ENCODE measurements around the gene AKAP7. TPM values are rescaled to one million over a fixed set of nuclear protein-coding genes. Genes with fewer than 3 reads are reported as not detected.

AKAP7 gene
- total RNA-seq, 4 donors from 2014 or later, result 2.2 to 5.7 (median 3.1) TPM

DNA sequence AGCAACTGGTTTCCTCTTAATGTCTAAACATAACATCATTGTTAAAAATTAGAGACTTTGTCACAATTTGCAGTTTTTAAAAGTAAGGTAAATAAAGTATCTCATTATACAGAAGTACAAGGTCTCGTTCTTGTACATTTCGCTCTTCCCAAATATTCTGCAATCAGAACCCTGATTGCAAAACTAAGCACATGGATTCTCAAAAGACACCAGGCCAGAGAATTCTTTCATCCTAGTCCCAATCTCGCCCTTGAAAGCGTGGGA, 355 bp upstream of the AKAP7 start:
- TF ChIP-seq, protein P1, sequence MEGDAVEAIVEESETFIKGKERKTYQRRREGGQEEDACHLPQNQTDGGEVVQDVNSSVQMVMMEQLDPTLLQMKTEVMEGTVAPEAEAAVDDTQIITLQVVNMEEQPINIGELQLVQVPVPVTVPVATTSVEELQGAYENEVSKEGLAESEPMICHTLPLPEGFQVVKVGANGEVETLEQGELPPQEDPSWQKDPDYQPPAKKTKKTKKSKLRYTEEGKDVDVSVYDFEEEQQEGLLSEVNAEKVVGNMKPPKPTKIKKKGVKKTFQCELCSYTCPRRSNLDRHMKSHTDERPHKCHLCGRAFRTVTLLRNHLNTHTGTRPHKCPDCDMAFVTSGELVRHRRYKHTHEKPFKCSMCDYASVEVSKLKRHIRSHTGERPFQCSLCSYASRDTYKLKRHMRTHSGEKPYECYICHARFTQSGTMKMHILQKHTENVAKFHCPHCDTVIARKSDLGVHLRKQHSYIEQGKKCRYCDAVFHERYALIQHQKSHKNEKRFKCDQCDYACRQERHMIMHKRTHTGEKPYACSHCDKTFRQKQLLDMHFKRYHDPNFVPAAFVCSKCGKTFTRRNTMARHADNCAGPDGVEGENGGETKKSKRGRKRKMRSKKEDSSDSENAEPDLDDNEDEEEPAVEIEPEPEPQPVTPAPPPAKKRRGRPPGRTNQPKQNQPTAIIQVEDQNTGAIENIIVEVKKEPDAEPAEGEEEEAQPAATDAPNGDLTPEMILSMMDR (IDR thresholded peaks at IDR 0.05), result no peak
- no peak for TF ChIP-seq POLR2A (IDR thresholded peaks at IDR 0.05)
- 2 to 3% methylated on average over 4 of the region's 4 CpGs for WGBS, 2 donors
- DNase-seq (ENCODE audit: low spot score in 2 of 2), result no peak
- H3K4me3 ChIP-seq (ENCODE audit: low read depth, poor library complexity, severe bottlenecking), result peak overlapping the region; percentile 48
- intact Hi-C loops (cut with DNase I; ENCODE audit: low total_unique reads), result no loop called here

DNA sequence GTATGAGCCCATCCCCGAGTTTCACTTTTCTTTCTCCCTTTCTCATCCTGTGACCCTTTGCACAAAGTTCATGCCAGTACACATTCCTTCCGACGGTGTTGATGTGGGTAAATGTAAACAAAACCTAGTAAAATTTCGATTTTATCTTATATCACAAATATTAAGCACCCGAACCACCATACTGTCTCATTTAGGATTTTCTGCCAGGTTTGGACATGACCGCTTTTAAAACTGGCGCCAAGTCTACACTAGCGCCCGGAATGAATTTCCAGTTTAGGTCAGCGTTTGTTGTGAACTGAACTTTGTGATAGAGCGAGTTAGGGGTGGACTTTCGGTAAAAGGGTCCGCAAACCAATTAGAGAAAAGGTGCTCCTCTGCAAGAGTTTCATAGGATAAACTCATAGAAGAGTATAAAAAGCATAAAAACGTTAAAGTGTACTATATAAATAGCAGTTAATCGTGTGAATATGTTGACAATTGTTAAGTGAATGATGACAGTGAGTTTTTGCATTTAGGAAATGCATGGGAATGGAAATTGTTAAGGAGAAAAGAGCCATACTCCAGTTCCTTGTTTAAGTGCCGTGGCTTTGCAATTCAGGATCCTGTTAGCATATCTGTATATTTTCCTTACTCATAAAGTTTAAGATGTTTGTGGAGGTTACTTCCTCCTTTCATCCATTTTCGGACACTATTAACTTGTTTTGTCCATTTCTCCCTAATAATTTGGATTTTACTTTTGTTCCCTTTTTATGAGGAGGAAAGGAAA, 937 bp downstream of the AKAP7 start:
- WGBS, 2 donors, result 9 to 10% methylated on average over 17 of the region's 17 CpGs
- TF ChIP-seq, protein P1 (IDR thresholded peaks at IDR 0.05), result no peak
- TF ChIP-seq POLR2A (IDR thresholded peaks at IDR 0.05), result no peak
- H3K4me3 ChIP-seq (ENCODE audit: low read depth, poor library complexity, severe bottlenecking), result peak overlapping the region; percentile 75
- intact Hi-C loops (cut with DNase I; ENCODE audit: low total_unique reads), result no loop called here
- DNase-seq (ENCODE audit: low spot score in 2 of 2), result no peak

DNA sequence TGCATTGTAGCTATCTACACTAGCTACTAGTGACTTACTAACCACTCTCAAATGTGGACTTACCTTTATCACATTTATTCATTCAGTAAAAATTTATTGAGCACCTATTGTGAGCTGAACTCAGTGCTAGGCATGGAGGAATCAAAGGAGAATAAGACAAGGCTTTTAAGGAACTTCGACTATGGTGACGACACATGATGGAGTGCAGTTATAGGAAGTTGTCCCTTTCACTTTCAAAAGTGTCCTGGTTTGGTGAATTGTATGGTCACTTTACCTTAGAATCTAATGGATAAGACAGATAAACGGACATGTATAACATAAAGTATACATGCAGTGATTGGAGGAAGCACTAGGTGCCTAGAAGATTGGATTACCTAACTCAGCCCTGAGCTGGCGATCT, 4.3 kb downstream of the AKAP7 start:
- H3K4me3 ChIP-seq (ENCODE audit: low read depth, poor library complexity, severe bottlenecking), result no peak overlapping the region
- WGBS, 2 donors, result 78 to 88% methylated on average over 4 of the region's 4 CpGs
- no peak for DNase-seq (ENCODE audit: low spot score in 2 of 2)
- no peak for TF ChIP-seq POLR2A (IDR thresholded peaks at IDR 0.05)
- TF ChIP-seq, protein P1 (IDR thresholded peaks at IDR 0.05), result no peak
- intact Hi-C loops (cut with DNase I; ENCODE audit: low total_unique reads), result no loop called here

DNA sequence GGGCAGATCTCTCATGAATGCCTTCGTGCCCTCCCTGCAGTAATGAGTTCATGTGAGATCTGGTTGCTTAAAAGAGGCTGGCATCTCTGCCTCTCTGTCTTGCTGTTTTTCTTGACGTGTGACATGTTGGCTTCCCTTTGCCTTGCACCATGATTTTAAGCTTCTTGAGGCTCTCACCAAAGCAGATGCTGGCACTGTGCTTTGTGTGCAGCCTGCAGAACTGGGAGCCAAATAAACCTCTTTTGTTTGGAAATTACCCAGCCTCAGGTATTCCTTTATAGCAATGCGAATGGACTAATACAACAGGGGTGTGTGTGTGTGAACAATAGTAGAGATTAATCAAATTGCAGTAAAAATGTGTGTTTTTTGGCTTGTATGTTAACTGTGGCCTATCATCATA, 8.1 kb downstream of the AKAP7 start:
- 96 to 98% methylated on average over 3 of the region's 3 CpGs for WGBS, 2 donors
- no peak for DNase-seq (ENCODE audit: low spot score in 2 of 2)
- H3K4me3 ChIP-seq (ENCODE audit: low read depth, poor library complexity, severe bottlenecking), result no peak overlapping the region
- TF ChIP-seq, protein P1 (IDR thresholded peaks at IDR 0.05), result no peak
- no peak for TF ChIP-seq POLR2A (IDR thresholded peaks at IDR 0.05)
- intact Hi-C loops (cut with DNase I; ENCODE audit: low total_unique reads), result no loop called here

DNA sequence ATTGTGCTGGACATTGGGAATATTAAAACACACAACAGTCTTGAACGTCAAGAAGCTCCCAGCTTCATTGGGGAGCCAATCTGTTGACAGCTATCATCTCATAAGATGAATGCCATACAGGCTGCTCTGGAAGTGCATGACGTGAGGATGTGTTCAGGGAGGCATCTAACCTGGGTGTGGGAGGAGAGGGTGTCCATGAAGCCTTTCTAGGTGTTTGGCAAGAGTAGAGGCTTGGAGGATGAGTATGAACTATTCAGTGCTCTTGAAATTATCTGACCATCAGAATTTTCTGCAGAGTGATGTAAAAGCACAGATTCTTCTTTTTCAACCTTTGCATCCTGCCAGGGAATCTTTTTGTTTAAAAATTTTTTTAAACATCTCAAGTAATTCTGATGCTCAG, 11.6 kb downstream of the AKAP7 start:
- 83 to 87% methylated on average over 2 of the region's 2 CpGs for WGBS, 2 donors
- H3K4me3 ChIP-seq (ENCODE audit: low read depth, poor library complexity, severe bottlenecking), result no peak overlapping the region
- intact Hi-C loops (cut with DNase I; ENCODE audit: low total_unique reads), result no loop called here
- no peak for TF ChIP-seq POLR2A (IDR thresholded peaks at IDR 0.05)
- TF ChIP-seq, protein P1 (IDR thresholded peaks at IDR 0.05), result no peak
- DNase-seq (ENCODE audit: low spot score in 2 of 2), result no peak

DNA sequence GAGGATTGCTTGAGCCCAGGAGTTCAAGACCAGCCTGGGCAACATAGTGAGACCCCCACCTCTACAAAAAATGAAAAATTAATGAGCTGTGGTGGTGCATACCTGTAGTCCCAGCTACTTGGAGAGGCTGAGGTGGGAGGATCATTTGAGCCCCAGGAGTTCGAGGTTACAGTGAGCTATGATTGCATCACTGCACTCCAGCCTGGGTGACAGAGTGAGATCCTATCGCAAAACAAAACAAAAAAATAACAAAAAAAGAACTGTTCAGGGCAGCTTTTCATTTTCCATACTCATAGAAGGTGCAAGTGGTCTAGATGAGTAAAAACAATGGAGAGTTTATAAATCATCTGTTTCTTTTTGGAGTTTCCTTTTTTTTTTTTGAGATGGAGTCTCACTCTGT, 21.1 kb downstream of the AKAP7 start:
- intact Hi-C loops (cut with DNase I; ENCODE audit: low total_unique reads), result no loop called here
- H3K4me3 ChIP-seq (ENCODE audit: low read depth, poor library complexity, severe bottlenecking), result no peak overlapping the region
- no peak for DNase-seq (ENCODE audit: low spot score in 2 of 2)
- WGBS, 2 donors, result 97 to 98% methylated on average over 2 of the region's 2 CpGs
- TF ChIP-seq POLR2A (IDR thresholded peaks at IDR 0.05), result no peak
- TF ChIP-seq, protein P1 (IDR thresholded peaks at IDR 0.05), result no peak

Data from lower leg skin (tissue), 4 donors.